Panc1 (cell line): ENCODE results near the gene OR9G1. TPM values are rescaled to one million over a fixed set of nuclear protein-coding genes. Genes with fewer than 3 reads are reported as not detected.

ENCODE experiments used
- ATAC-seq: fragments of 200-7000 bp; cut with Tn5 transposase; 2 replicates; pipeline ENCODE4 v1.9.1; 2020; ENCODE audit warnings: mild to moderate bottlenecking, moderate library complexity
- BruUV-seq: library from RNA; stranded (reverse); fragments of 400-500 nt; replicated peaks from 2 replicates; lab custom pipeline; 2021; lab: Mats Ljungman, UMichigan
- CTCF ChIA-PET: fragments of 300-600 bp; sonication (Branson Sonifier 250); formaldehyde crosslinking; loops from one replicate; lab custom pipeline; 2022; ENCODE audit warnings: antibody characterized with exemption; lab: Charles Lee
- POLR2A ChIA-PET: fragments of 300-600 bp; sonication (Branson Sonifier 250); formaldehyde crosslinking; loops from one replicate; lab custom pipeline; 2022; ENCODE audit warnings: antibody characterized with exemption; lab: Charles Lee
- DNase-seq: peaks from one replicate; pipeline ENCODE4 v3.0.0-alpha.2; 2010; ENCODE audit warnings: low read depth, low spot score
- H3K27ac ChIP-seq: 2 replicates; pipeline ENCODE4 v1.5.1; 2011; ENCODE audit warnings: mild to moderate bottlenecking, low read length, inconsistent platforms
- H3K27me3 ChIP-seq: fragments of 200-500 bp; sonication (Bioruptor generic); 2 replicates; pipeline ENCODE4 v1.6.0; 2014; ENCODE audit warnings: low read length, inconsistent platforms; ENCODE audit not compliant: control insufficient read depth, insufficient read depth
- H3K36me3 ChIP-seq: fragments of 200-500 bp; sonication (Bioruptor generic); 2 replicates; pipeline ENCODE4 v1.5.1; 2014; ENCODE audit warnings: inconsistent platforms, mild to moderate bottlenecking, low read length, moderate library complexity; ENCODE audit not compliant: control insufficient read depth, insufficient read depth
- H3K4me1 ChIP-seq: 2 replicates; pipeline ENCODE4 v1.5.1; 2011; ENCODE audit warnings: inconsistent platforms, mild to moderate bottlenecking, low read length, moderate library complexity; ENCODE audit not compliant: control insufficient read depth, insufficient read depth
- H3K4me3 ChIP-seq, 2 experiments: 2 replicates each; pipeline ENCODE4 v1.5.1; 2011 to 2012; ENCODE audit warnings: low read depth in 2 of 2, low read length in 2 of 2, mild to moderate bottlenecking in 2 of 2, inconsistent platforms in 1 of 2, moderate library complexity in 1 of 2
- H3K9me3 ChIP-seq: fragments of 200-500 bp; sonication (Bioruptor generic); 2 replicates; pipeline ENCODE4 v1.5.1; 2014; ENCODE audit warnings: low read depth, mild to moderate bottlenecking, inconsistent platforms, low read length, moderate library complexity; ENCODE audit not compliant: control insufficient read depth, insufficient read depth
- CTCF ChIP-seq: fragments of 450-650 bp; IDR thresholded peaks from 2 replicates; pipeline ENCODE4 v1.5.1; 2017; ENCODE audit warnings: mild to moderate bottlenecking
- POLR2AphosphoS5 ChIP-seq: IDR thresholded peaks from 2 replicates; pipeline ENCODE4 v1.6.1; 2012; ENCODE audit warnings: mild to moderate bottlenecking, low read depth, low read length, moderate library complexity
- REST ChIP-seq, 2 experiments: IDR thresholded peaks; 2 replicates each; pipeline ENCODE4 v1.6.1; 2011 to 2012; ENCODE audit warnings: low read depth in 2 of 2, control low read depth in 1 of 2, low read length in 1 of 2, mild to moderate bottlenecking in 1 of 2, moderate library complexity in 1 of 2; ENCODE audit not compliant: insufficient read depth in 1 of 2
- SIN3A ChIP-seq: IDR thresholded peaks from 2 replicates; pipeline ENCODE4 v1.6.1; 2012; ENCODE audit warnings: low read depth, mild to moderate bottlenecking, low read length, moderate library complexity, borderline replicate concordance; ENCODE audit not compliant: insufficient read depth
- TCF7L2 ChIP-seq: IDR thresholded peaks from 2 replicates; pipeline ENCODE4 v1.6.1; 2011; ENCODE audit warnings: mild to moderate bottlenecking, low read depth, low read length, inconsistent platforms
- in situ Hi-C: cut with HindIII; loops from 2 replicates; pipeline ENCODE4 v1.10.0; 2016; ENCODE audit warnings: low sequenced_read_pairs, low pct_unique_long_range_greater_than_20kb
- intact Hi-C: fragments of 100-400 bp; cut with micrococcal nuclease; formaldehyde crosslinking; loops from one replicate; pipeline ENCODE4 v1.10.0; 2022; ENCODE audit not compliant: unreplicated experiment
- total RNA-seq: library from RNA; stranded (reverse); gene quantifications from one replicate; pipeline ENCODE4 v1.2.1, GENCODE V29; 2021; ENCODE audit not compliant: unreplicated experiment

Gene OR9G1
- total RNA-seq, 1 experiment from 2014 or later: not detected

- BruUV-seq: no TSS peak
- POLR2A ChIA-PET: no interaction called here
These were observed 15.3 kb downstream of the OR9G1 start for GRCh38 chr11:56714206-56714605.

GRCh38 chr11:56716379-56716854 lies 17.5 kb downstream of the OR9G1 start:
- Histone ChIP-seq H3K27me3 (no peaks in the 10 kb centered on the region), H3K36me3 (no peaks in the 10 kb centered on the region), H3K9me3 (no peaks in the 10 kb centered on the region), H3K27ac (no peak overlapping the region), H3K4me3 (no peak overlapping the region), H3K4me1 (no peaks in the 10 kb centered on the region)
- no TSS peak for BruUV-seq
- DNase-seq (no peak), ATAC-seq (no peak)
- in situ Hi-C loops (no loop called here), intact Hi-C loops (no loop called here)
- CTCF ChIA-PET: no interaction called here
- POLR2A ChIA-PET: no interaction called here
- TF ChIP-seq CTCF (no peak), TCF7L2 (no peak), POLR2AphosphoS5 (no peak), SIN3A (no peak), REST (IDR thresholded peaks at IDR 0.05; ENCODE audit: insufficient read depth in 1 of 2, low read depth in 2 of 2, low read length in 1 of 2) (no peak)

More at GRCh38 chr11:56714206-56714605, 15.3 kb downstream of the OR9G1 start:
- intact Hi-C loops (no loop called here), in situ Hi-C loops (no loop called here)
- ATAC-seq: no peak
- CTCF ChIA-PET: no interaction called here
- no peaks in the 10 kb centered on the region for H3K4me1 ChIP-seq
- no peaks in the 10 kb centered on the region for H3K9me3 ChIP-seq
- H3K27ac ChIP-seq: no peak overlapping the region
- H3K27me3 ChIP-seq: no peaks in the 10 kb centered on the region
- no peak overlapping the region for H3K4me3 ChIP-seq
- no peak for TF ChIP-seq SIN3A
- no peaks in the 10 kb centered on the region for H3K36me3 ChIP-seq
- no peak for DNase-seq

GRCh38 chr11:56720513-56720912 lies 21.6 kb downstream of the OR9G1 start:
- Histone ChIP-seq H3K4me1 (no peaks in the 10 kb centered on the region), H3K9me3 (no peaks in the 10 kb centered on the region), H3K4me3 (no peak overlapping the region), H3K27ac (no peak overlapping the region), H3K27me3 (no peaks in the 10 kb centered on the region), H3K36me3 (no peaks in the 10 kb centered on the region)
- no TSS peak for BruUV-seq
- ATAC-seq (no peak), DNase-seq (no peak)
- in situ Hi-C loops: no loop called here
- POLR2A ChIA-PET: no interaction called here
- intact Hi-C loops: no loop called here
- TF ChIP-seq CTCF (no peak), SIN3A (no peak), TCF7L2 (no peak), POLR2AphosphoS5 (no peak), REST (IDR thresholded peaks at IDR 0.05; ENCODE audit: insufficient read depth in 1 of 2, low read depth in 2 of 2, low read length in 1 of 2) (no peak)
- CTCF ChIA-PET: no interaction called here
